ENCODE measurements around the gene CREBBP.

DNA sequence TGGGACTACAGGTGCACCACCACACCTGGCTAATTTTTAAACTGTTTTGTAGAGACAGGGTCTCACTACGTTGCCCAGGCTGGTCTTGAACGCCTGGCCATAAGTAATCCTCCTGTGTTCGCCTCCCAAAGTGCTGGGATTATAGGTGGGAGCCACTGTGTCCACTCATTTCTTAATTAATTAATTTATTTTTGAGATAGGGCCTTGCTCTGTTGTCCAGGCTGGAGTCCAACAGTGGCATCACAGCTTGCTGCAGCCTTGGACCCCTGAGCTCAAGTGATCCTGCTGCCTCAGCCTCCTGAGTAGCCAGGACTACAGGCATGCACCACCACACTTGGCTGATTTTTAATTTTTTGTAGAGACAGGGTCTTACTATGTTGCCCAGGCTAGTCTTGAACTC, 116.1 kb downstream of the CREBBP start:
- TF ChIP-seq, protein P1, sequence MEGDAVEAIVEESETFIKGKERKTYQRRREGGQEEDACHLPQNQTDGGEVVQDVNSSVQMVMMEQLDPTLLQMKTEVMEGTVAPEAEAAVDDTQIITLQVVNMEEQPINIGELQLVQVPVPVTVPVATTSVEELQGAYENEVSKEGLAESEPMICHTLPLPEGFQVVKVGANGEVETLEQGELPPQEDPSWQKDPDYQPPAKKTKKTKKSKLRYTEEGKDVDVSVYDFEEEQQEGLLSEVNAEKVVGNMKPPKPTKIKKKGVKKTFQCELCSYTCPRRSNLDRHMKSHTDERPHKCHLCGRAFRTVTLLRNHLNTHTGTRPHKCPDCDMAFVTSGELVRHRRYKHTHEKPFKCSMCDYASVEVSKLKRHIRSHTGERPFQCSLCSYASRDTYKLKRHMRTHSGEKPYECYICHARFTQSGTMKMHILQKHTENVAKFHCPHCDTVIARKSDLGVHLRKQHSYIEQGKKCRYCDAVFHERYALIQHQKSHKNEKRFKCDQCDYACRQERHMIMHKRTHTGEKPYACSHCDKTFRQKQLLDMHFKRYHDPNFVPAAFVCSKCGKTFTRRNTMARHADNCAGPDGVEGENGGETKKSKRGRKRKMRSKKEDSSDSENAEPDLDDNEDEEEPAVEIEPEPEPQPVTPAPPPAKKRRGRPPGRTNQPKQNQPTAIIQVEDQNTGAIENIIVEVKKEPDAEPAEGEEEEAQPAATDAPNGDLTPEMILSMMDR (conservative IDR thresholded peaks at IDR 0.05; ENCODE audit: low read depth, low read length): no peak
- TF ChIP-seq EZH2 (IDR thresholded peaks at IDR 0.05; ENCODE audit: borderline replicate concordance, low read depth, low read length, poor library complexity, severe bottlenecking): no peak

All from A673 (cell line).